SU-DHL-6 (cell line): ENCODE measurements around the gene ACSS2.
A peak's percentile ranks its signal among the peaks of the same experiment; 100 is the strongest.

Experiments used
- H2AFZ ChIP-seq: fragments of 200-600 bp; sonication (generic); 2 replicates; pipeline ENCODE4 v1.6.1; 2014; ENCODE audit warnings: low read depth, mild to moderate bottlenecking, moderate library complexity, mixed read lengths, antibody characterized with exemption, low read length; ENCODE audit not compliant: severe bottlenecking
- H3F3A ChIP-seq: fragments of 200-600 bp; shearing (Covaris generic); 2 replicates; pipeline ENCODE4 v1.6.0; 2016; ENCODE audit warnings: antibody characterized with exemption, mild to moderate bottlenecking; ENCODE audit not compliant: insufficient read depth
- H3K27ac ChIP-seq: fragments of 200-600 bp; sonication (generic); 2 replicates; pipeline ENCODE4 v1.5.1; 2016; ENCODE audit warnings: low read depth, mild to moderate bottlenecking, low read length, moderate library complexity, mixed read lengths
- H3K27me3 ChIP-seq: fragments of 200-600 bp; sonication (generic), shearing (Covaris generic); 2 replicates; pipeline ENCODE4 v1.6.0; 2014; ENCODE audit warnings: mild to moderate bottlenecking, low read length
- H3K36me3 ChIP-seq: fragments of 200-600 bp; sonication (generic); 2 replicates; pipeline ENCODE4 v1.6.1; 2014; ENCODE audit warnings: mild to moderate bottlenecking, low read length, mixed read lengths
- H3K4me2 ChIP-seq: fragments of 300-600, 200-600 bp; shearing (Covaris generic), sonication (generic); 2 replicates; pipeline ENCODE4 v1.6.0; 2014; ENCODE audit warnings: low read length, low read depth, mild to moderate bottlenecking; ENCODE audit not compliant: poor library complexity, severe bottlenecking
- H3K4me3 ChIP-seq: fragments of 200-600 bp; sonication (generic); 2 replicates; pipeline ENCODE4 v1.5.1; 2014; ENCODE audit warnings: antibody characterized with exemption, low read length, mild to moderate bottlenecking, mixed read lengths; ENCODE audit not compliant: insufficient read depth, poor library complexity, severe bottlenecking
- H3K79me2 ChIP-seq: fragments of 200-600 bp; sonication (generic); 2 replicates; pipeline ENCODE4 v1.6.1; 2014; ENCODE audit warnings: mild to moderate bottlenecking, low read length, moderate library complexity; ENCODE audit not compliant: insufficient read depth
- H3K9ac ChIP-seq: fragments of 200-600 bp; sonication (generic); 2 replicates; pipeline ENCODE4 v1.7.0; 2014; ENCODE audit warnings: mild to moderate bottlenecking, low read length
- H3K9me2 ChIP-seq: fragments of 200-600 bp; sonication (generic); replicated peaks from 2 replicates; pipeline ENCODE4 v1.6.1; 2014; ENCODE audit warnings: low read length; ENCODE audit not compliant: insufficient read depth
- H3K9me3 ChIP-seq: fragments of 200-600 bp; sonication (generic); 2 replicates; pipeline ENCODE4 v1.6.1; 2014; ENCODE audit warnings: low read length, mixed read lengths; ENCODE audit not compliant: insufficient read depth
- H4K20me1 ChIP-seq: fragments of 200-600 bp; sonication (generic); 2 replicates; pipeline ENCODE4 v1.6.1; 2014; ENCODE audit warnings: low read depth, mild to moderate bottlenecking, antibody characterized with exemption, low read length, moderate library complexity, mixed read lengths
- CTCF ChIP-seq: fragments of 200-600 bp; sonication (generic); IDR thresholded peaks from one replicate; pipeline ENCODE4 v1.5.1; 2017; ENCODE audit warnings: antibody characterized with exemption, mild to moderate bottlenecking, low read length, moderate library complexity; ENCODE audit not compliant: insufficient read depth, poor library complexity, severe bottlenecking
- EZH2phosphoT487 ChIP-seq: fragments of 200-600 bp; sonication (generic), shearing (Covaris generic); conservative IDR thresholded peaks from 2 replicates; pipeline ENCODE4 v1.6.1; 2018; ENCODE audit warnings: mild to moderate bottlenecking, antibody characterized with exemption, low read length, moderate library complexity, mixed read lengths

The ACSS2 gene

GRCh38 chr20:34871320-34871926 is 5.0 kb upstream of the ACSS2 start:
- Histone ChIP-seq H2AFZ (no peak overlapping the region), H3K9ac (no peak overlapping the region)

DNA sequence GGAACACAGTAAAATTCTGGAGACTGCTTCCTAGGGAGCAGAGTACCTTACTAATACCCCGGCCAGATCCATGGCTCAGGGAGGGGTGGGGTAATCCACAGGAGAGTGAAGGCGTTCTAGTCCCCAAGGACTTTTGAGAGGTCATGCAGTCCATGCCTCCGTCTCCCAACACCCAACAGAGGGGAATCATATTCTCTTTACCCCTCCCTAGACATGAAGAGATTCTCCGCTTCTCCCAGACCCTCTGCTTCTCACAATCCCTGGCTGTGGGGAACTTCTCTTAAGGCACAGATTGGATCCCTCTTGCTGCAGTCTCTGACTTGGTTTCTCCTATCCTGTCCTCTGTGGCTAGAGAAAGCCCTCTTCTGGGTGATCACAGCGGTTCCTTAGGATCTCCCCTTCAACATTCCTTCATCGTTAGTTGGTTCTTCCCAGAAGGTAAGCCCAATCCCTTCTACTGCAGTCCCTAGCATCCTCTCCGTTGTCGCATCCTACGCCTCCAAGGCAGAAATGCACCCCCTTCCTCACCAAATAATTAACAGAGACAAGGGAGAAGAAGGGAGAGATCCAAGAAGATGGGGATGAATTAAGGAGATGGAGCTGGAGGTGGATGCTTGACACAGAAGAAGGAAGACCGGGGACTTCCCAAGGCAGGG is 4.3 kb upstream of the ACSS2 start:
- H3K36me3 ChIP-seq: no peaks in the 10 kb centered on the region

More at GRCh38 chr20:34871320-34871926, 5.0 kb upstream of the ACSS2 start:
- Histone ChIP-seq H3F3A (no peaks in the 10 kb centered on the region), H3K27me3 (no peaks in the 10 kb centered on the region), H3K4me3 (no peak overlapping the region), H3K27ac (no peak overlapping the region), H3K9me3 (no peaks in the 10 kb centered on the region), H3K36me3 (no peaks in the 10 kb centered on the region), H3K79me2 (no peaks in the 10 kb centered on the region), H4K20me1 (no peaks in the 10 kb centered on the region), H3K9me2 (no peaks in the 10 kb centered on the region), H3K4me2 (no peak overlapping the region)
- no peak for TF ChIP-seq CTCF
- no peak for TF ChIP-seq EZH2phosphoT487

DNA sequence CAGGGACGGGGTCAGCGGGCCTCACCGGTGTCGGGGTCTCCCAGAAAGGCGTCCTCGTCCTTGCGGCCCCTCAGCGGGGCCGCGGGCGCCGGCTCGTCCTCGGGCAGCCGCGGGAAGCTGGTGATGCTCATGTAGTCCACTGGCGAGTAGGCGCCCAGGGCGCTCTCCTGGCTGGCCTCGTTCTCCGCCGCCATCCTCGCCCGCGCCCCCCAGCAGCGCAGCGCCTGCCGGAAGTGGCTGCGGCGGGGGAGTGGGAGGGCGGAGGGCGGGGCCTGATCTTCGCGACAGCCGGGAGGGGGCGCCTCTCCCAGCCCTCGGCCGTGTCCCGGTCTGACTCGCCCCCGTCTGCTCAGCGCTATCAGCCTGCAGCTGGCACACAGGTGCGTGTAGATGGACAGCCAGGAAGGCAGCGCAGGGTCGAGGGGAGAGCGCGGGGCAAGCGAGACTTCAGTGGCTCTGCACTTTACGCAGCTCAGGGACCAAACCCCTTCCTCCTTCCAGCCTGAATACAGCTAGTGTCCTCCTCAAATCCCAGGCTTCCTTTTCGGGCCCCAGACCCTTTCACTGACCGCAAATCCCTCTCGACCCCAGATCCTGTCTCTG is 3.7 kb upstream of the ACSS2 start, which contains the start of gene GGT7:
TSS of gene GGT7 (minus strand) at position 235 of the 603 bp plus-strand sequence. CDS start at position 194, 41 bp downstream.
- H3K9me2 ChIP-seq: no peaks in the 10 kb centered on the region
- H3F3A ChIP-seq: no peaks in the 10 kb centered on the region
- peak within 1 kb of the TSS; percentile 2 for H3K4me3 ChIP-seq
- H3K27ac ChIP-seq: no peak within 1 kb of the TSS
- H2AFZ ChIP-seq: no peak within 1 kb of the TSS
- H3K79me2 ChIP-seq: no peaks in the 10 kb centered on the region
- H3K9ac ChIP-seq: no peak within 1 kb of the TSS; the same call in 1 of the 2 replicates
- no peaks in the 10 kb centered on the region for H3K9me3 ChIP-seq
- H3K4me2 ChIP-seq: peak within 1 kb of the TSS; percentile 29
- no peaks in the 10 kb centered on the region for H3K36me3 ChIP-seq
- no peaks in the 10 kb centered on the region for H4K20me1 ChIP-seq
- H3K27me3 ChIP-seq: no peaks in the 10 kb centered on the region
- no peak for TF ChIP-seq EZH2phosphoT487
- peak; percentile 74 for TF ChIP-seq CTCF

More for the DNA sequence above, 4.3 kb upstream of the ACSS2 start:
- Histone ChIP-seq H3K27ac (no peak overlapping the region), H3K79me2 (no peaks in the 10 kb centered on the region), H3K4me3 (no peak overlapping the region), H4K20me1 (no peaks in the 10 kb centered on the region), H3K9me2 (no peaks in the 10 kb centered on the region), H3K9me3 (no peaks in the 10 kb centered on the region), H2AFZ (no peak overlapping the region), H3K27me3 (no peaks in the 10 kb centered on the region), H3K4me2 (peak overlapping the region; percentile 29), H3K9ac (no peak overlapping the region), H3F3A (no peaks in the 10 kb centered on the region)
- TF ChIP-seq EZH2phosphoT487: no peak
- no peak for TF ChIP-seq CTCF
